Measurements from ENCODE around the gene SERPINB12. TPM values are rescaled to one million over a fixed set of nuclear protein-coding genes. Genes with fewer than 3 reads are reported as not detected.

Gene SERPINB12
- total RNA-seq, 2 donors from 2014 or later: not detected

DNA sequence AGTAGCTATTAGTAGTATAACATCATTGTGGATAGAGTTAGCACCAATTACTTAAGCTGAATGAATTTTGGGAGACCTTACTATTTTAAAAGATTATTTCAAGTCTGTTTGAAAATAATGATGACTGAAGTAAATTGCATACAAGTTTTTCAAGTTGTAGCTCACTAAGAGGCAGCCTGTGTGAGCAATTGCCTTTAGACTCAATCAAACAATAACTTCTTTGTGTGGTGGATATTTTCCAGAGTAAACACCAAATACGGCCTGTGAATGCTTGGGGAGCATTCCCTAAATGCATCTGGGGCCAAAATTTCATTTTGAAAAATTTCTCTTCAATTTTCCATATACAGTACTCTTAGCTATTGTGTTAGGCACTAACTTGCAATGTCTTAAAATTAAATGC, 7.9 kb downstream of the SERPINB12 start:
- H3K27ac ChIP-seq: no peak overlapping the region
- H3K4me3 ChIP-seq: no peak overlapping the region
- DNase-seq: no peak
- no peak overlapping the region for H3K9ac ChIP-seq (ENCODE audit: low read depth in 2 of 2, low read length in 2 of 2)
- intact Hi-C loops (cut with DNase I): no loop called here
- no peaks in the 10 kb centered on the region for H3K4me1 ChIP-seq
- H3K27me3 ChIP-seq: no peaks in the 10 kb centered on the region
- no peaks in the 10 kb centered on the region for H3K36me3 ChIP-seq
- no peaks in the 10 kb centered on the region for H3K9me3 ChIP-seq
- TF ChIP-seq, protein P1, sequence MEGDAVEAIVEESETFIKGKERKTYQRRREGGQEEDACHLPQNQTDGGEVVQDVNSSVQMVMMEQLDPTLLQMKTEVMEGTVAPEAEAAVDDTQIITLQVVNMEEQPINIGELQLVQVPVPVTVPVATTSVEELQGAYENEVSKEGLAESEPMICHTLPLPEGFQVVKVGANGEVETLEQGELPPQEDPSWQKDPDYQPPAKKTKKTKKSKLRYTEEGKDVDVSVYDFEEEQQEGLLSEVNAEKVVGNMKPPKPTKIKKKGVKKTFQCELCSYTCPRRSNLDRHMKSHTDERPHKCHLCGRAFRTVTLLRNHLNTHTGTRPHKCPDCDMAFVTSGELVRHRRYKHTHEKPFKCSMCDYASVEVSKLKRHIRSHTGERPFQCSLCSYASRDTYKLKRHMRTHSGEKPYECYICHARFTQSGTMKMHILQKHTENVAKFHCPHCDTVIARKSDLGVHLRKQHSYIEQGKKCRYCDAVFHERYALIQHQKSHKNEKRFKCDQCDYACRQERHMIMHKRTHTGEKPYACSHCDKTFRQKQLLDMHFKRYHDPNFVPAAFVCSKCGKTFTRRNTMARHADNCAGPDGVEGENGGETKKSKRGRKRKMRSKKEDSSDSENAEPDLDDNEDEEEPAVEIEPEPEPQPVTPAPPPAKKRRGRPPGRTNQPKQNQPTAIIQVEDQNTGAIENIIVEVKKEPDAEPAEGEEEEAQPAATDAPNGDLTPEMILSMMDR (IDR thresholded peaks at IDR 0.05): no peak

DNA sequence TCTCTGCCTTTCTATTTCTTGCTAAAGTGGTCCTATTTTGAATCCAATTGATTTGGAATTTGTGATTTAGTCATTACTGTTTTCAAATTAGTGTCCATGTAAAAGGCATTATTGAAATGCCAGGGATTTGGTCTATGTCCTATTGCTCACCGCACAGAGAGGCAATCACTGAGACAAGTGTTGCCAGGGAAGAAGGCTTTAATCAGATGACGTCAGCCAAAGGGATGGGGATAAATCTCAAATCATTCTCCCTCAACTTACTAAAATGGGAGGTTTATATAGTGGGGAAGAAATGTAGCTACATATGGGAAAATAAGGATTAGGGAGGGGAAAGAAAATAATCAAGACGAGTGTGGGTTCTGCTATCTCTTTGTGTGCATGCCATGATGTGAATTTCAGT, 9.6 kb downstream of the SERPINB12 start:
- no peak overlapping the region for H3K9ac ChIP-seq (ENCODE audit: low read depth in 2 of 2, low read length in 2 of 2)
- H3K9me3 ChIP-seq: no peaks in the 10 kb centered on the region
- H3K36me3 ChIP-seq: no peaks in the 10 kb centered on the region
- H3K4me3 ChIP-seq: no peak overlapping the region
- DNase-seq: no peak
- intact Hi-C loops (cut with DNase I): no loop called here
- TF ChIP-seq, protein P1 (IDR thresholded peaks at IDR 0.05): no peak
- no peaks in the 10 kb centered on the region for H3K27me3 ChIP-seq
- no peak overlapping the region for H3K27ac ChIP-seq
- H3K4me1 ChIP-seq: no peaks in the 10 kb centered on the region

DNA sequence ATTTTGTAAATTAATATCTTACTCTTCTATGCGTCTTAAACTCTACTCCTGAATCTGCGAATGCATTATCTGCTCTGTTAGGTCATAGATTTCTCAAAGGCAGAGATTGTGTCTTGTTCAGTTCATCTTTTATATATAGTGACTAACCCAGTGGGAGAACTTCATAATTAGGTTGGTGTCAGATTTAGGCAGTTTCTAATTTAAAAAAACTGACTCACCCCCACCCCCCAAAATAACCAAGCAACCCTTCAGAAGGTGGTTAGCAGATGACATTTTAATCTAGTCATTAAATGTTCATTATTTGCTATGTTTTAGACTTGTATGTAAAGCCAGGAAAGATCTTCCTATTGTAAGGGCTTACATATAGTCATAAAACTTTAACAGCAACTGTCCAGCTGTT, 10.4 kb downstream of the SERPINB12 start:
- Histone ChIP-seq H3K27ac (no peak overlapping the region), H3K36me3 (no peaks in the 10 kb centered on the region), H3K9me3 (no peaks in the 10 kb centered on the region), H3K4me1 (no peaks in the 10 kb centered on the region), H3K4me3 (no peak overlapping the region), H3K27me3 (no peaks in the 10 kb centered on the region), H3K9ac (ENCODE audit: low read depth in 2 of 2, low read length in 2 of 2) (no peak overlapping the region)
- TF ChIP-seq, protein P1 (IDR thresholded peaks at IDR 0.05): no peak
- no peak for DNase-seq
- intact Hi-C loops (cut with DNase I): no loop called here

DNA sequence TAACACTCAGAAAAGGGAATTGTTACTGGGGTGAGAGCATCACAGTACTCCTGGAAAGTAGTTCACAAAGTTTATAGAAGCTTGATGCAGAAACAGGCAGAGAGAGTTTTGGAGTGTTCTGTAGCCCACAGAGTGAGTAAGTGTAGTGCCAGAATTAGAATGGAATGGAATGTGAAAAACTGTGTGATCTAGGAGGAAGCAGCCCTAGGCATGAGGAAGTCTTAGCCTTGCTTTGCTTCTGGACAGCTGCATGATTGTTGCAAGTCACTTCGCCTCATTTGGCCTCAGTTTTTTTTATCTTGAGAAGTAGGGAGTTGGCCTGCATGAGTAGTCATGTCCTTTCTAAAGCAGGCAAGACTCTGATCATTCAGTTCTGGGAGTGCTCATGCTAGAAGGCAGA, 10.9 kb downstream of the SERPINB12 start:
- Histone ChIP-seq H3K9ac (ENCODE audit: low read depth in 2 of 2, low read length in 2 of 2) (no peak overlapping the region), H3K27ac (no peak overlapping the region), H3K9me3 (no peaks in the 10 kb centered on the region), H3K4me1 (no peaks in the 10 kb centered on the region), H3K4me3 (no peak overlapping the region), H3K27me3 (no peaks in the 10 kb centered on the region), H3K36me3 (no peaks in the 10 kb centered on the region)
- intact Hi-C loops (cut with DNase I): no loop called here
- DNase-seq: no peak
- TF ChIP-seq, protein P1 (IDR thresholded peaks at IDR 0.05): no peak

DNA sequence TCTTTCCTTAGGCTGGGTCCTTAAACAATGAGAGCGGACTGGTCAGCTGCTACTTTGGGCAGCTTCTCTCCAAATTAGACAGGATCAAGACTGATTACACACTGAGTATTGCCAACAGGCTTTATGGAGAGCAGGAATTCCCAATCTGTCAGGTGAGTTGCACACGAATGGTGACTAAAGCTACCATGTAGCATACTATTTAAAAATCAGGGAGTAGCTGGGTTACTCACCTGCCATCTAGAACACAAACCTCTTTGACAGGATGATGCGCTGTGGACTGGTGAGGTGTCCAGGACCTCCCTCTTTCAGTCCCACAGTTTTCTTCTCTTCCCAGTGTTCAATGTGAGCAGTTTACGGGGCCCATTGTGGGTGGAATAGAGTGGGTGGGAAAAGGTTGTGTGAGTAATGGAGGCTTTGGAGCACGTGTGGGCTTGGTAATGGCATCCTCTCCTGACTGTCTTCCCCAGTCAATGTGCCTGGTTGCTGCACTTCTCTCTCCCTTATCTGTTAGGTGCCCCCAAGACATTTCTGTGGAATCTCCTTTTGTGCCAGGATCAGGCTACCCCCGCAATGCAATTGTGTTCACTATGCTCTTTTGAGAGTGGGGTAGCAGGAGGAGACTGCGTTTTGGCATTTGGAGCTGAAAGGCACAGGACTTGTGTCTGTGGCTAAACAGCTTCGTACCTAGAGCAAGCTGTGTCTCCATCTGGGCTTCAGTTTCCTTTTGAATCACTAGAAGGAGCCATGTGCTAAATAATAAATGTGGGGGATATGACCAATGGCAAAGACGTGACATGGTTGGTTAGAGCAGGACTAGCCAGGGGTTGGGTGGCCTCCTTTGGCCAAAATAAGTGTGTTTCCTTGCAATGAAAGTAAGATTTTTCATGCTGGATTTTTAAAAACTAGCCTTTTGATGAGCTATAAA, 17.7 kb downstream of the SERPINB12 start:
- H3K9ac ChIP-seq (ENCODE audit: low read depth in 2 of 2, low read length in 2 of 2): no peak overlapping the region
- H3K36me3 ChIP-seq: no peaks in the 10 kb centered on the region
- TF ChIP-seq, protein P1 (IDR thresholded peaks at IDR 0.05): no peak
- no peaks in the 10 kb centered on the region for H3K9me3 ChIP-seq
- DNase-seq: no peak
- intact Hi-C loops (cut with DNase I): no loop called here
- H3K4me1 ChIP-seq: no peaks in the 10 kb centered on the region
- H3K4me3 ChIP-seq: no peak overlapping the region
- no peaks in the 10 kb centered on the region for H3K27me3 ChIP-seq
- no peak overlapping the region for H3K27ac ChIP-seq
